DMS 273 (cell line): ENCODE measurements around the gene PRKACG.
"Not testable (repeated sequence)": the region's sequence is repeated elsewhere in the genome, so short reads cannot be mapped to it uniquely, and the experiment has no call there.

ENCODE experiments used
- DNase-seq: peaks from one replicate; lab custom pipeline; 2025; ENCODE audit not compliant: unreplicated experiment; lab: John Stamatoyannopoulos, UW

The PRKACG gene

DNA sequence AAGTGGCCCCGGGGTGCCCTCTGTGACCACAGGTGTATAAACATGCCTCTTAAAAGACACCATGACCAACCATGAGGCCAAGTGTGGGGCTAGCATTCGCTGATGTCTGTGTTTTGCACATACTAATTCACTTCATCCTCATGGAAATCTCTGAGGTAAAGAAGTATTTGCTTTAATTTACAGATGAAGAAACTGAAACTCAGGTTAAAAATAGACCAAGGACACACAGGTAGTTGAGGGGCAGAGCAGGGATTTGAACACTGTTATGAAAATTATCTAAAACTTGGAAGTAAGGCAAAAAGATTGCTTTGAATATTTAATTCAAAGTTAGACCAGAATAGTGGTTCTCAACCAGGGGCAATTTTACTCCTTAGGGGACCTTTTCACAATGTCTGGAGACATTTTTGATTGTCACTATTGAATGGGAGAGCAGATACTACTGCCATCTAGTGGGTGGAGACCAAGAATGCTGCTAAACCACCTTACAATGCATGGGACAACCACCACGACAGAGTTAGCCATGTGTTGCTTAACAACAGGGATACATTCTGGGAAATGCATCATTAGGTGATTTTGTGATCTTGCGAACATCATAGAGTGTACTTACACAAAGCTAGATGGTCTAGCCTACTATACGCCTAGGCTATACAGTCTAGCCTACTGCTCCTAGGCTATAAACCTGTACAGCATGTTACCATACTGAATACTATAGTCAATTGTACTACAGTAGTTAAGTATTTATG, 13.6 kb upstream of the PRKACG start:
- DNase-seq, result peak; percentile 72

DNA sequence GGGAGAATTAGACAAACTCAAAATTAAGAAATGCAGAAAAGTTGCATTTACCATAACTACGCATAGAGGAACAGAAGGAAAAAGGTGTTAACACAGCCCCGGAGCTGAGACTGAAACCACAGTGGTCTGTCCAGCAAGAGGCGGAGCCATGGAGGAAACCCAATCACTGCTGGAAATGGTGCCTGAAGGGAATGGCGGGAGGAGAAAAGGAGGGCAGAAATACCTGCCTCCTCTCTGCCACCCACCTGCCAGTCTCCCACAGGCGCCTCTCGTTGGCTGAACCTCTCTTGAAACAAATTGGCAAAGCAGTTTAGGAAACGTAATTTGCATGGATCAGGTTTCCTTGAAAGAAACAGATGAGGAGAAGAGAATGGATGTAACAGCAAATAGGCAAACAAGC, 9.7 kb upstream of the PRKACG start:
- peak; percentile 10 for DNase-seq

DNA sequence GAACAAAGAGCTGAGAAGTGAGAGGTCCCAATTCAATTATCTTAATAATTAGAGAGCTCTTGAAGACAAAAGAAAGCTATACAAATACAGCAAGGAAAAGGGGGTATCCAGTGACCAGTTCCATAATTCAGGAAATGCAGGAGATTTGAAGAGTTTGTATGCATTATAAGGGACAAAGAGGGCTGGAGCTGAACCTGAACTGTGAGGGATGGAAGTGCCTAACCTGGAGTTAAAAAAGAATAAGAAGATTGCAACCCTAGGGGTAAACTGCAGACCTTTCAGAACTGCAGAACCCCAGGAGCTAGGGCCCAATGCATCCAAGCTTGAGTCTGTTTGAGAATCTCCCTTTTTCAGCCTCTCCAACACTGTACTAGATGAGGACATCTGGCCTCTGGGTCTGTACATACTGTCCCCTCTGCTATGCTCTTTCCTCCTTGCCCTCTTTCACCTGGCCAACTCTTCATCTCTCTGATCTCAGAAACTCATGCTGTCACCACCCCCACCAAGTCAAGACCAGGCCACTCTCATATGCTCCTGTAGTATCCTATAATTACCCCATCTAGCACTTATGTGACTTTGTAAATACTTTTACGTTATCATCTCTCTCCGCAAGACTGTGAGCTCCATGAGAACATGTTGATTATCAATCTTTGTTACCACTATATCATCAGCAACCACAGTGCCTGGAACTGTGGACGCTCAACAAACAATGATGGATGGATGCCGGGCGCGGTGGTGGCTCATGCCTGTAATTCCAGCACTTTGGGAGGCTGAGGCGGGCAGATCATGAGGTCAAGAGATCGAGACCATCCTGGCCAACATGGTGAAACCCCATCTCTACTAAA, 6.6 kb upstream of the PRKACG start:
- DNase-seq, result no peak

DNA sequence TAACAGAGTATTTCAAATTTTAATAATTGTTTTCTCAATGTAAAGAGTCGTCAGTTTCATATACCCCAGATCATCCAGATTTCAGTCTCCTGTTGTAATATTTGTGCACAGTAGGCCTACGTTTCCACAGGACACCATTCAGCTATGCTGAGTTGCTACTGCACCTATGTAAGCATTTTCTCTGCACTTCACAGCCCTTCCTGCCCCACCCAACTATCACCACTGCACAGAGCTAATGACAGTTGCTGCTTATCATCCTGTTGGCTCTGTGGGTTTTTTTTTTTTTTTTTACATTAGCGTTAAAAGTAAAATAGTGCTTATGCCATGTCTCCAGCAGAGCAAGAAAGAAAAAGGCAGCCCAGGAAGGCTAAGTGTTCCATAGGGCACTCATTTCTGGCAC, 5.9 kb upstream of the PRKACG start:
- DNase-seq, result no peak

DNA sequence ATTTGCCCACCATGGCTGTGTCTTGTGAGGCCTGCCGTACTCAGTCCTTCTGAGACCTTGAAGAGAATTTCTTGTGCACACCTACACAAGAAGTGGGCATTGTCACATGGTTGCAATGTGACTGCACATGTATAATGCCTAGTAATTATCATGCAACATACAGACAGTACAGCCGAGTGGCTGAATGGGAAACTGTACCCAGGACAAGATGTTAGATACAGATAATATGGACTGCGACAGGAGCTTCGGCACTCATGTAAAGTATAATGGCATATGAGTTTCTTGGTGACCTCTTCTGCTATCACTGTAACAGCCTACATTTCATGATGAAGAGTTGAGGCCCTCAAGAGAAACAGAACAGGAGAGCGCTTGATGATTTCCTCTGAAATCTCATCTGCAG, 4.8 kb upstream of the PRKACG start:
- DNase-seq, result no peak

DNA sequence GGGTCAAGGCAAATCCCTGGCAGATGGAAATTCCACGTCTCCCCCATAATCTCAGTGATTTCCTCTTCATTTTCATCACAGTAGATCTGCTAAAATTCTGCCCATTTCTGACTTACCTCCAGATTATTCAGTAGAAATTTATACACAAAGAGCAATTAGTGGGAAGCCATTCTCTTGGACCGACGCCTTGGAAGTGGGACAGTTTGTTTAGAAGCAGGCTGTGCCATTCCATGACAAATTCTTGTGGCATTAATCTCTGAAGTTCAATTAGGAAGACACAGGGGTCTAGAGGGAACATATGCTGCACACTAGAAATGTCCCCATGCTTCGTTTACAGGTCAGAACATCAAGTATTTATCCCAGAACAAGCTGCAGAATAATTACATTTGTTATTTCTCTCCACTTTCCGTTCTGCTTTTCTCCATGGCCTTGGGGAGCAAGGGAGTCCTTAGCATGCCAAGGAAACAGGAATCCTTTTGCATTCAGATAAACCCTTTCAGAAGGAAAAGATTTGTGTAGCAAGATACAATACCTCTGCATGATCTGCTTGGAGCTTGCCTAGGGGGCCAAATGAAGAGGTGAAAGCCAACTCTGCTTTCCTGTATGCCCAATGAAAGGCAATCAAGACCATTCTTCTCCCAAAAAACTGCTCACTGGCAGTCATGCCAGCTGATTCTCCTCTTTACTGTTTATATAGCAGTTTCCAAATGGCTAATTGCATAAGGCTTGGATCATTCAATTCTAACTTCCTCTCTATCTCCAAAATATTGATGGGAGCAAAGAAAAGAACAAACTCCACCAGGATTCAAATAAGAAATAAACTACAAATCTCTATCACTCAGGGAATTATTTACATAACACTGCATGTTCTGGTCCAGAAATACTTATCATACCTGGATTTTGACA, 2.5 kb upstream of the PRKACG start:
- no peak for DNase-seq

DNA sequence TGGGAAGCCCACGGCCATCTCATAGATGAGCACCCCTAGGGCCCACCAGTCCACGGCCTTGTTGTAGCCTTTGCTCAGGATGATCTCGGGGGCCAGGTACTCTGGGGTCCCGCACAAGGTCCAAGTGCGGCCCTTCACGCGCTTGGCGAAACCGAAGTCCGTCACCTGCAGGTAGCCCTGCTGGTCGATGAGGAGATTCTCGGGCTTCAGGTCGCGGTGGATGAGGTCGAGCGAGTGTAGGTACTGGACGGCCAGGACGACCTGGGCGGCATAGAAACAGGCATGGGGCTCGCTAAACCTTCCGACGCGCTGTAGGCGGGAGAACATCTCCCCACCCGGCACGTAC, 558 bp downstream of the PRKACG start:
- no peak for DNase-seq

DNA sequence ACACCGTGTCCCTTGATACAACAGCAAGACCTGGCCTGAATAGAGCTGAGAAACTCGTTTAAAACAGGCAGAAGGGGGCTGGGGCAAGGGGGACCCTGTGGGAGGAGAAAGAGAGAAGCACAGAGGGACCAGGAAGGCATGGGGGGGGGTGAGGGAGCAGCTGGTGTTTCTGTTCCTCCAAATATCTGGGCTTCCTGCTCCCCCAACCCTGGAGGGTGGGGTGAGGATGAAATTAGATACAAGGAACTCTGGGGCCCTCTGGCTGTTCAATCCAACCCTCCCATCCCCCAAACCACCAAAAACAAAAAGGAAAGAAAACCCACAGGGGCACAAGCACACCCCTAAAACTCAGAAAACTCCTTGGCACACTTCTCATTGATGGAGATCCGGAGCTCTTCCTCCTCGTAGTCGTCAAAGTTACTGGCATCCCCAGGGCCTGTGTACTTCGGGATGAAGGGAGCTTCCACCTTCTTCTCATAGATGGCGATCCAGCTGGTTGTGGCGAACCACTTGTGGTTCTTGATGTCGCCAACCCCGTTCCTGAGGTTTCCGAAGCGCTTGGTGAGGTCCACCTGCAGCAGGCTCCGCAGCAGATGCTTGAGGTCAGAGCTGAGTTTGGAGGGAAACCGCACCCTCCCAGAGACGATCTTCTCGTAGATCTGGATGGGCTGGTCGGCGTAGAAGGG, 1.1 kb downstream of the PRKACG start:
- DNase-seq, result no peak

DNA sequence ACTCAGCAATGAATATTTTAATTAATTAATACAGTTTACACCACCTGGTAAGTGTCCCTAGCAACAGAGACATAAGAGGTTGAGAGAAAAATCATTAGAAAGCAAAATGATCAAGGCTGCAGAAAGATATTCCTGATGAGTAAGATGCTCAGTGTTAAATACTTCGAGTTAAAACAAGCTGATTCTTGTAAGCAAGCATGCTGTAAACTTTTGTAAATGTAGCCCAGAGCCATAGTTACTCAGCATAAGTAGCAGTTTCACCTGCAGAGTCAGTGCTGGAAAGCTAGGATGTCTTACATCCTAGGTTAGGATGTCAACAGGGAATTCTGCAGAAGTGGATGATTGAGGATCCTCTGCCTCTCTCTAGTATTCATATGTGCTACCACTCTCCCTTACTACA, 4.2 kb downstream of the PRKACG start:
- DNase-seq, result no peak

DNA sequence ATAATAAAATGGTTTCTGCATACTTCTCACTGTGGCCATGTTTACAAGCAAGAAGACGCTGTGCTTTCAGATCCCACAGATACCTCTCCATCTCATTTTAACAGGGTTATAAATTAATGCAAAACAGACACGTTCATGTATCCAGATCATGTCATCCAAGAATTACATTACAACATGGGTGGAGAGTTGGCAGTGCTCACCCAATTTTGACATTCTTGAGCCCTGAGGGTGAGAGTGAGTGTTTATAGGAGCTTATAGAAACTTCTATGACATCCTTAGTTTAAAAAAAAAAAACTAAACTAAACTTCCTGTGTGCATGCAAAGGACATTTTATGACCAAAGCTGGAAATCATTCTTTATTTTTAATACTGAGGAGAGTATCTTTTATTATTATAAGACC, 9.1 kb downstream of the PRKACG start:
- DNase-seq, result no peak

DNA sequence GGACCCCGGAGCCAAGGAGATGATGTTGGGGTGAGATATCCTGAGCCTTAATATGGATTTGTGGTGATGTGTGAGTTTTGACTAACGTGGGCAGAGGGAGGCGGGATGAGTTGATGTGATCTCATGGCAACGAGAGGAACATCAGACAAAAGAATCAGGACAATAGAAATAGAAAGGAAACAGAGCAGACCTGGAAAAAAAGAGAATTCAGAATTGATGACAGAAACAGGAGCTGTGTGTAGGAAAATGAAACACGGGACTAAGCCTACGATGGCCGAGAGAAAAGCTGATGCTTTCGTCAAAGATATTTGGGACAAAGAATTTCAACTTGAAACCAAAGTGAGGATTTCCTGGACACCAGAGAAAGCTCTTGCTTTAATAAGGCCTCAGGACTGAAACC, 10.9 kb downstream of the PRKACG start:
- DNase-seq, result no peak

DNA sequence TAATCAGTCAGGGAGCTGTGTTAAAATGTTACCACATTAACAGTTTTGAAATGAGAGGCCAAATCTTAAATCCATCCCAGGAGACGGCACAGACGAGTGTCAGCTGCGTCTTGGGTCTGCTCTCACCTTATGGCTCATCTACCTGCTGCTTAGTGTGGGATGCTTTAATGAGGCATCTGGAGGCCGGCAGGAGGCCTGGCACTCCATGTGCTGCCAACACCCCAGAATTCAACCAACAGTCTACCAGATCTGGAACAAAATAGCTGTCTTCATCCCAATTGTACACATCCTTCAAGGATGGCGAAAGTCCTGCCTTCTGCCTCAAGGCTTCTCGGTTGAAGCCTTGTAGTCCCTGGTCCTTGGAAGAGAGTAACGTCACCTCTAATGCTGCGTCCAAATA, 12.0 kb downstream of the PRKACG start:
- no peak for DNase-seq

DNA sequence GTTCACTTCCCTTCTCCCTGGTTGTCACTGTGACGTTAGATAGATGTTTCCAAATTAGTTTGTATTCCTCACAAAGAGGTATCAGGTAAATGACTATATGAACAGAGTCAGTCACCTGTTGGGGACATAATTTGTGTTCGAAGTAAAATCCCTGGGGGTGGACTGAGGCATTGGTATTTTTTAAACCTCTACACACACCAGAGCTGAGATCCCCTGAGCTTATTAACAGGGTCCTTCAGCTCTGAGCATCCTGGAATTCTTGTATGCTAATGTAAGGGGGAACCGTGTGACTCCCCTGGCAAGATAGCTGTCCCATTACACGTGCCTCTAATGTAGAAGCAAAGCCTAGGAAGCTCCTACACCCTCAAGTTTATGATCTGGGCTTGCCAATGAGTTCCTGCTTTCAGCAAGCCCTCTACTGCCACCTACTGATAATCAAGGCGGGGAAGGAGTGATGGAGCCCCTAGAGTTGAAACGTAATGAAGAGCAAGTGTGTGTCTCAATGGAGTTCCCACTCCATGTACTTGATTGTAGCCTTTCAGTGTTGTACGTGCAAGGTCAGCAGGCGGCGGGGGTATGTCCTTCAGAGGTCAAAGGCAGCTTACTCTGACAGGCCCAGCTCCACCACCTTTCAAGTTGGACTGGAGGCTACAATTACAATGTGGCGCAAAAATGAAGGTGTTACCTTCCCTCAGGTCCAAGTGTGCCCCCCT, 14.4 kb downstream of the PRKACG start:
- peak; percentile 81 for DNase-seq

DNA sequence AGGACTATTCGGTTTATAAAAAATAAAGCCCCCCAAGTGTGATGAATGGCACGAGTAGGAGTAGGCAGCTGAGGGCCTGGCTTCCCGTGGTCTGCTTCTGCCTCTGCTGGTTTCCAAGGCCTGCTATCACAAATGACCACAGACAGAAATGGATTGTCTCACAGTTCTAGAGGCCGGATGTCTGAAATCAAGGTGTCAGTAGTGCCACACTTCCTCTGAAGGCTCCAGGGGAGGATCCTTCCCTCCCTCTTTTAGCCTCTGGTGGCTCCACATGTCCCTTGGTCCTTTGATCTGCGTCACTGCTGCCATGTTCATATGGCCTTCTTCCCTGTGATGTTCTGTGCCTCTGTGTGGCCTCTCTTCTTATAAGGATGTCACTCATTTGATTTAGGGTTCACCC, 15.1 kb downstream of the PRKACG start:
- no peak for DNase-seq

DNA sequence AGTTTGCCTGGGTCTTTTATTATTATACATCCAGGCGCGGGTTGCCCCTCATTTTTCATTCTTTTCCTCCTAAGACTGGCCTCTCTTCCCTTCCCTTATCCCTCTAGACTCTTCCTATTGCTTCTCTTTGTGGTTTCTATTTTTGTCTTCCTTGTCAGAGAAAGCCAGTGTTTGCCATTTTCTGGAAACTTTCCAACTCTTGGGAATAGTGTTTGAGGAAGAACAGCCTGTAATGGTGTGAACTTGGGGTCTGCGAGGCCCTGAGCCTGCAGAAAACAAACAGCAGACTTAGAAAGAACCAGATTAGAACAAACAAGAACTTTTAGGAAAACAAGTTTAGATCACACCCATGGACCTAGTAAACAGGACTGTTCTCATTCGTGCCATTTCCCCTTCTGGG, 15.5 kb downstream of the PRKACG start:
- DNase-seq, result no peak

DNA sequence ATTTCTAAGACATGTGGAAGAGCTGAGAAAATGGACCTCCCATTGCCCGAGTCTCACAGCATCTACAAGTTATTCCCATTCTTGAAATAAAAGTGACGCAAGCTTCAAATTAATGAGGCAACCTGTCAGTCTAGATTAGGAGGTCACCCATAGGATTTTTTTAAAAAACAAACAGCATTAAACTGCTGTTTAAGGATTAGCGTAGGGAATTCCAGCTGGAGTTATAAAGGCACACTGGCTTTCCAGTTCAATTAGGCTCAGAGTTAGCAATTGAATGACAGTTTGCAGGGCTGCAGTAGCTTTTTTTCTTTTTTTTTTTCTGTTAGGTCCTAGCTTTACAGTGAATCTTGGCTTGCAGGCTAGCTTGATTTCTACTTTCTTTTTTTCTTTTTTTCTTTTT, 16.2 kb downstream of the PRKACG start:
- DNase-seq, result no peak

DNA sequence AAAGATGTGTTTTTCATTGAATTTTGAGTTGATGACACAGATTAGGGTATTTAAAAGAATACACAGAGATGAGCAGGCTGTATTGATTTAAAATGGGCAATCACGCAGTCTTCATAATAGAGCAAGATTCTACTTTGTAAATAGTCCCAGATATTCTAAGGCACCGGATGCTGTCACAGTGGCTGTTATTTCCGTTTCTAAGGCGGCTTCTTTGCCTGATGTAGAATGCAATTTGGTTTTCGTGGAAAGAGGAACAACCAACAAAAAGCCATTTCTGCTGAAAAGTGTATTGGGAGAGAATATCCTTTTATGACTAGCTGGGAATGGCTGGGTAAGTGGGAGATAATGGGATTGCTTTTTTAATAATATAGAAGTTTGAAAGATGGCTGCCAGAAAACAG, 17.5 kb downstream of the PRKACG start:
- DNase-seq, result no peak

DNA sequence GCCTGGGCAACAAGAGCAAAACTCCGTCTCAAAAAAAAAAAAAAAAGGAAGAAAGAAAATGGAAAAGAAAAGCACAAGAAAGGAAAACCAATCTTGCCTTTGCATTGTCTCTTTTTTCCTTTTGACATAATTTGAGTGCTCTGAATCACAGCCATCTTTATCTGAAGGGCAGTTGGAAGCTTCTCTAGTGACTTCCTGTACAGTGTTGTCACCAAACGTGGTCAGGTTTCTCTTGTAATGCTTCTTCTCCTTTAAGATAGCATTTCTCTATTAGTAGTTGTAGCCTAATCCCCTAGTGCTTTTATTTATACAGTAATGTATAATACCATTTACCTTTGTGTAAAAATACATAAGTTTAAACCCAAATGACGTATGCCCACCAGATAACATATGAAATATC, 18.1 kb downstream of the PRKACG start:
- DNase-seq, result no peak

DNA sequence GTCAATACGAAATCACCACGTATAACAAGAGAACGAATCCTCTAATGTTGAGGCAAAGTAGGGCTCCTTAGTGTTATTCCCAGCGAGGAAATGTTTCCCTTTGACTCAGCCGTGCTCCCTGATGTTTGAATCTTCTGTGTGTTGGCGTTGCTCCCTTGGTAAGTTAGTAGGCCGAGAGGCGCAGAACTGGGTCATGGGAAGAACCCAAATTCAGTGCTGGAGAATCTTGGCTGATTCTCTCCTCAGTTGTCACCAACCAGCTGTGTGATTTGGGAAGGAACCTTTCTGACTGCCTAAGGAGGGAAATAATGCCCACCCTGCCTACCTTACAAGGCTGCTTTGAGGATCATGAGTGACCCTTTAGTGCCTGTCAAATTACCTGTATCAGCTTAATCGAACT, 22.5 kb downstream of the PRKACG start:
- no peak for DNase-seq

DNA sequence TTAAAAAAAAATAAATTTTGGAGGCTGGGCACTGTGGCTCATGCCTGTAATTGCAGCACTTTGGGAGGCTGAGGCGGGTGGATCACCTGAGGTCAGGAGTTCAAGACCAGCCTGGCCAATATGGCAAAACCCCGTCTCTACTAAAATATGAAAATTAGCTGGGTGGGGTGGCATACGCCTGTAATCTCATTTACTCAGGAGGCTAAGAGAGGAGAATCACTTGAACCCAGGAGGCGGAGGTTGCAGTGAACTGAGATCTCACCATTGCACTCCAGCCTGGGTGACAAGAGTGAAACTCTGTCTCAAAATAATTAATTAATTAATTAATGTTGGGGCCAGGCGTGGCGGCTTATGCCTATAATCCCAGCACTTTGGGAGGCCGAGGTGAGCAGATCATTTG, 27.0 kb downstream of the PRKACG start:
- not testable (repeated sequence) for DNase-seq
